ENCODE data around the gene PRTFDC1.

GRCh38 chr10:24910574-24910973 is 41.8 kb downstream of the PRTFDC1 start:
- TF ChIP-seq CTCF (IDR thresholded peaks at IDR 0.05) (no peak), POLR2A (IDR thresholded peaks at IDR 0.05) (no peak)
